HepG2 (cell line): ENCODE results near the gene KIAA1614. TPM values are rescaled to one million over a fixed set of nuclear protein-coding genes. Genes with fewer than 3 reads are reported as not detected.

Source experiments
- ATAC-seq: fragments of 200-7000 bp; cut with Tn5 transposase; 3 replicates; pipeline ENCODE4 v1.9.1; 2020; ENCODE audit warnings: mild to moderate bottlenecking, moderate library complexity
- BruUV-seq: library from RNA; stranded (reverse); fragments of 400-500 nt; replicated peaks from 2 replicates; lab custom pipeline; 2021; lab: Mats Ljungman, UMichigan
- CTCF ChIA-PET: fragments of 300-600 bp; formaldehyde crosslinking; extraction: SDS; loops from one replicate; lab custom pipeline; 2021; ENCODE audit warnings: low total read pairs, inconsistent platforms, low intra/inter-chr PET ratio; lab: Yijun Ruan, JAX
- POLR2A ChIA-PET: fragments of 350-600 bp; sonication (Branson Sonifier 250); formaldehyde crosslinking; loops from one replicate; lab custom pipeline; 2020; ENCODE audit warnings: antibody characterized with exemption, inconsistent platforms; lab: Yijun Ruan, JAX
- DNase-seq: peaks from one replicate; pipeline ENCODE4 v3.0.0-alpha.2; 2015; ENCODE audit warnings: low spot score
- FAIRE-seq: peaks from 3 replicates; lab custom pipeline; 2011; peaks lifted over from hg19 to GRCh38; lab: Jason Lieb, UNC
- H2AFZ ChIP-seq: one replicate; pipeline ENCODE4 v1.6.1; 2011; ENCODE audit warnings: low read length, inconsistent platforms
- H3K27ac ChIP-seq: fragments of 300-600 bp; 3 replicates; pipeline ENCODE4 v1.8.0; 2011; ENCODE audit warnings: mixed run types, mild to moderate bottlenecking, mixed read lengths, low read length, inconsistent platforms; ENCODE audit not compliant: insufficient read depth; ENCODE audit errors: extremely low read length
- H3K27me3 ChIP-seq, 2 experiments: fragments of 200-600 bp in 1 of 2; 2 replicates in 1 of 2; 3 replicates in 1 of 2; pipeline versions ENCODE4 v1.6.0 to v1.8.0; 2011; ENCODE audit warnings: low read length in 2 of 2, mild to moderate bottlenecking in 2 of 2, moderate library complexity in 2 of 2, inconsistent platforms in 1 of 2; ENCODE audit not compliant: insufficient read depth in 2 of 2, control insufficient read depth in 1 of 2
- H3K36me3 ChIP-seq, 2 experiments: fragments of 200-600 bp in 1 of 2; replicated peaks in 1 of 2; 2 replicates in 1 of 2; 3 replicates in 1 of 2; pipeline versions ENCODE4 v1.5.1 to v1.8.0; 2011; ENCODE audit warnings: low read length in 2 of 2, inconsistent platforms in 1 of 2; ENCODE audit not compliant: insufficient read depth in 2 of 2, control insufficient read depth in 1 of 2
- H3K4me1 ChIP-seq: 2 replicates; pipeline ENCODE4 v1.5.1; 2012; ENCODE audit warnings: low read length, inconsistent platforms; ENCODE audit not compliant: insufficient read depth
- H3K4me2 ChIP-seq: 2 replicates; pipeline ENCODE4 v1.6.0; 2011; ENCODE audit warnings: low read depth, low read length, inconsistent platforms
- H3K4me3 ChIP-seq, 3 experiments: fragments of 200-600 bp in 1 of 3; sonication (generic), shearing (Covaris generic) in 1 of 3; replicated peaks in 1 of 3; 2 replicates each; pipeline ENCODE4 v1.5.1; 2011 to 2016; ENCODE audit warnings: low read length in 3 of 3, inconsistent platforms in 2 of 3, low read depth in 2 of 3, mild to moderate bottlenecking in 2 of 3, control low read depth in 1 of 3, mixed read lengths in 1 of 3; ENCODE audit not compliant: insufficient read depth in 1 of 3
- H3K79me2 ChIP-seq: one replicate; pipeline ENCODE4 v1.6.1; 2011; ENCODE audit warnings: low read length, inconsistent platforms; ENCODE audit not compliant: insufficient read depth
- H3K9ac ChIP-seq: 2 replicates; pipeline ENCODE4 v1.6.0; 2011; ENCODE audit warnings: mild to moderate bottlenecking, low read depth, low read length, inconsistent platforms; ENCODE audit not compliant: insufficient read depth
- H3K9me3 ChIP-seq: 2 replicates; pipeline ENCODE4 v1.5.1; 2012; ENCODE audit warnings: mild to moderate bottlenecking, low read length
- H4K20me1 ChIP-seq: 2 replicates; pipeline ENCODE4 v1.6.0; 2011; ENCODE audit warnings: inconsistent platforms, mild to moderate bottlenecking, low read length, moderate library complexity; ENCODE audit not compliant: insufficient read depth
- AKNA ChIP-seq: sonication (generic); formaldehyde crosslinking; IDR thresholded peaks from 2 replicates; pipeline ENCODE4 v1.4.0; 2020; ENCODE audit warnings: missing genetic modification reagents, borderline replicate concordance
- ARID4A ChIP-seq: sonication (generic); formaldehyde crosslinking; IDR thresholded peaks from 2 replicates; pipeline ENCODE4 v1.5.0; 2020; ENCODE audit warnings: mild to moderate bottlenecking, missing genetic modification reagents, borderline replicate concordance
- HNF4A ChIP-seq: sonication (generic); formaldehyde crosslinking; IDR thresholded peaks from 2 replicates; pipeline ENCODE4 v1.4.0; 2020; ENCODE audit warnings: missing genetic modification reagents
- KAT7 ChIP-seq: IDR thresholded peaks from 2 replicates; pipeline ENCODE4 v1.6.1; 2018; ENCODE audit warnings: borderline replicate concordance, missing compliant biosample characterization
- SRSF1 ChIP-seq: fragments of 200-400 bp; formaldehyde crosslinking; optimal IDR thresholded peaks from 2 replicates; pipeline ENCODE3; 2017; ENCODE audit warnings: mild to moderate bottlenecking, low read depth, low read length, moderate library complexity
- ZNF431 ChIP-seq: sonication (generic); formaldehyde crosslinking; IDR thresholded peaks from 2 replicates; pipeline ENCODE4 v1.9.0; 2022; ENCODE audit warnings: missing genetic modification reagents, low read depth, mild to moderate bottlenecking, borderline replicate concordance
- WGBS: methylation state at CpG from one replicate; pipeline ENCODE4 v1.1.6; 2017; ENCODE audit warnings: low lambda C conversion rate; 5-methylcytosine and 5-hydroxymethylcytosine counted together
- in situ Hi-C: cut with HindIII; loops from 2 replicates; pipeline ENCODE4 v1.10.0; 2017; ENCODE audit warnings: low pct_unique_long_range_greater_than_20kb; ENCODE audit not compliant: extremely low pct_ligation_motif_present
- intact Hi-C: fragments of 100-400 bp; cut with micrococcal nuclease; formaldehyde crosslinking; loops from one replicate; pipeline ENCODE4 v1.10.0; 2022; ENCODE audit not compliant: unreplicated experiment
- polyA plus RNA-seq, 8 experiments: library from polyadenylated mRNA; depleted of rRNA in 3 of 8; stranded (reverse) in 7 of 8; unstranded in 1 of 8; fragments of >200 nt; fragmentation: Illumina TruSeq in 4 of 8; extraction: Trizol in 4 of 8; gene quantifications; 2 replicates each; pipeline versions ENCODE4 v1.2.1 to v1.2.3, GENCODE V29; 2011 to 2016; ENCODE audit warnings: low read depth in 4 of 8, missing spikeins in 1 of 8, mixed read lengths in 1 of 8; ENCODE audit not compliant: insufficient read depth in 1 of 8
- total RNA-seq, 5 experiments: library from RNA; depleted of rRNA; stranded (reverse); fragments of >200 nt; fragmentation: Illumina TruSeq; extraction: Trizol; gene quantifications; 2 replicates each; pipeline ENCODE4 v1.2.3, GENCODE V29; 2016; ENCODE audit warnings: low read depth in 1 of 5
- TF ChIP-seq, protein P1 (sequence below): fragments of 450-650 bp; IDR thresholded peaks from 2 replicates; pipeline ENCODE4 v1.6.1; 2017

Gene KIAA1614
- total and polyA plus RNA-seq, 2 of the 13 experiments (the other 11 are each of a cell fraction or from before 2014, with no cell fraction given): 0.15 to 0.77 TPM

GRCh38 chr1:180892272-180892671 is 20.4 kb upstream of the KIAA1614 start:
- no peak overlapping the region for H3K4me3 ChIP-seq
- H3K27me3 ChIP-seq: no peaks in the 10 kb centered on the region
- CTCF ChIA-PET: no interaction called here
- H3K9ac ChIP-seq: no peak overlapping the region
- H3K79me2 ChIP-seq: no peaks in the 10 kb centered on the region
- H3K36me3 ChIP-seq: no peaks in the 10 kb centered on the region; a peak in 1 of 5 replicates
- no peaks in the 10 kb centered on the region for H3K9me3 ChIP-seq
- BruUV-seq: no TSS peak
- no peaks in the 10 kb centered on the region for H4K20me1 ChIP-seq
- no peak overlapping the region for H3K4me2 ChIP-seq
- TF ChIP-seq ZNF431 (no peak), SRSF1 (no peak), KAT7 (CRISPR knock-in tag) (no peak)
- TF ChIP-seq, protein P1, sequence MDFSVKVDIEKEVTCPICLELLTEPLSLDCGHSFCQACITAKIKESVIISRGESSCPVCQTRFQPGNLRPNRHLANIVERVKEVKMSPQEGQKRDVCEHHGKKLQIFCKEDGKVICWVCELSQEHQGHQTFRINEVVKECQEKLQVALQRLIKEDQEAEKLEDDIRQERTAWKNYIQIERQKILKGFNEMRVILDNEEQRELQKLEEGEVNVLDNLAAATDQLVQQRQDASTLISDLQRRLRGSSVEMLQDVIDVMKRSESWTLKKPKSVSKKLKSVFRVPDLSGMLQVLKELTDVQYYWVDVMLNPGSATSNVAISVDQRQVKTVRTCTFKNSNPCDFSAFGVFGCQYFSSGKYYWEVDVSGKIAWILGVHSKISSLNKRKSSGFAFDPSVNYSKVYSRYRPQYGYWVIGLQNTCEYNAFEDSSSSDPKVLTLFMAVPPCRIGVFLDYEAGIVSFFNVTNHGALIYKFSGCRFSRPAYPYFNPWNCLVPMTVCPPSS: no peak
- 92% methylated on average over 5 of the region's 5 CpGs for WGBS
- no peak overlapping the region for H3K27ac ChIP-seq
- POLR2A ChIA-PET: no interaction called here
- DNase-seq (no peak), ATAC-seq (no peak), FAIRE-seq (no peak)
- in situ Hi-C loops: no loop called here
- intact Hi-C loops: loop anchor here (2.0 kb wide), 1 partner anchor 33 kb away; no protein-coding TSS in a partner anchor
- H3K4me1 ChIP-seq: peaks cover 6% of the 10 kb centered on the region
- no peak overlapping the region for H2AFZ ChIP-seq

GRCh38 chr1:180892675-180893074 is 20.0 kb upstream of the KIAA1614 start:
- Histone ChIP-seq H4K20me1 (no peaks in the 10 kb centered on the region), H3K4me3 (no peak overlapping the region), H3K9me3 (no peaks in the 10 kb centered on the region), H2AFZ (no peak overlapping the region), H3K9ac (no peak overlapping the region), H3K27me3 (no peaks in the 10 kb centered on the region), H3K4me1 (peaks cover 6% of the 10 kb centered on the region), H3K79me2 (no peaks in the 10 kb centered on the region), H3K4me2 (no peak overlapping the region), H3K27ac (no peak overlapping the region), H3K36me3 (no peaks in the 10 kb centered on the region)
- DNase-seq (no peak), FAIRE-seq (no peak), ATAC-seq (peak; percentile 40; the same call in 1 of the 3 replicates)
- WGBS: 50% methylated on average over 2 of the region's 2 CpGs
- BruUV-seq: no TSS peak
- ChIA-PET CTCF (no interaction called here), POLR2A (no interaction called here)
- in situ Hi-C loops: no loop called here
- intact Hi-C loops: loop anchor here (2.0 kb wide), 1 partner anchor 32 kb away; no protein-coding TSS in a partner anchor
- TF ChIP-seq ARID4A (CRISPR knock-in tag) (no peak), HNF4A (CRISPR knock-in tag) (peak; percentile 22; the same call in 1 of the 2 replicates), AKNA (CRISPR knock-in tag) (no peak)
